Measurements from ENCODE around the gene PTPN1. TPM values are rescaled to one million over a fixed set of nuclear protein-coding genes. Genes with fewer than 3 reads are reported as not detected.

Gene PTPN1
- total and polyA plus RNA-seq, 10 of the 15 experiments (the other 5 are each of a cell fraction or from before 2014, with no cell fraction given), result 15.9 to 74.7 (median 43.9) TPM

GRCh38 chr20:50580016-50580747, 70.0 kb downstream of the PTPN1 start (continued):
- TF ChIP-seq ZNF687 (IDR thresholded peaks at IDR 0.05) (no peak), BCLAF1 (IDR thresholded peaks at IDR 0.05) (no peak), RCOR1 (conservative IDR thresholded peaks at IDR 0.05; ENCODE audit: low read depth, low read length) (no peak), GABPA (IDR thresholded peaks at IDR 0.05; ENCODE audit: low read depth) (no peak), SKIL (IDR thresholded peaks at IDR 0.05; ENCODE audit: low read depth, poor library complexity, severe bottlenecking) (no peak), SMC3 (IDR thresholded peaks at IDR 0.05; ENCODE audit: borderline replicate concordance, low read length) (peak; percentile 44; the same call in 1 of the 2 replicates), CBX3 (IDR thresholded peaks at IDR 0.05; ENCODE audit: borderline replicate concordance, low read depth) (no peak), NBN (IDR thresholded peaks at IDR 0.05) (no peak), ZZZ3 (IDR thresholded peaks at IDR 0.05; ENCODE audit: control insufficient read depth, insufficient read length, low read depth) (no peak), RELB (IDR thresholded peaks at IDR 0.05; ENCODE audit: low read depth) (no peak), HSF1 (IDR thresholded peaks at IDR 0.05; ENCODE audit: low read depth, low read length) (no peak), PAX8 (IDR thresholded peaks at IDR 0.05) (no peak), NFXL1 (IDR thresholded peaks at IDR 0.05; ENCODE audit: borderline replicate concordance) (no peak), POLR2AphosphoS5 (IDR thresholded peaks at IDR 0.05; ENCODE audit: low read length) (peak; percentile 35; the same call in 1 of the 2 replicates), FOXK2 (IDR thresholded peaks at IDR 0.05) (no peak), NR2C2 (IDR thresholded peaks at IDR 0.05; ENCODE audit: borderline replicate concordance, control insufficient read depth, insufficient read length, low read depth) (no peak), TARDBP (IDR thresholded peaks at IDR 0.05; ENCODE audit: borderline replicate concordance) (0 out of 2 replicates have a peak, but pooled peaks have one; percentile 25), RBBP5 (conservative IDR thresholded peaks at IDR 0.05) (no peak)

Data from GM12878 (cell line).